ENCODE data around the gene TLR8.

The TLR8 gene

DNA sequence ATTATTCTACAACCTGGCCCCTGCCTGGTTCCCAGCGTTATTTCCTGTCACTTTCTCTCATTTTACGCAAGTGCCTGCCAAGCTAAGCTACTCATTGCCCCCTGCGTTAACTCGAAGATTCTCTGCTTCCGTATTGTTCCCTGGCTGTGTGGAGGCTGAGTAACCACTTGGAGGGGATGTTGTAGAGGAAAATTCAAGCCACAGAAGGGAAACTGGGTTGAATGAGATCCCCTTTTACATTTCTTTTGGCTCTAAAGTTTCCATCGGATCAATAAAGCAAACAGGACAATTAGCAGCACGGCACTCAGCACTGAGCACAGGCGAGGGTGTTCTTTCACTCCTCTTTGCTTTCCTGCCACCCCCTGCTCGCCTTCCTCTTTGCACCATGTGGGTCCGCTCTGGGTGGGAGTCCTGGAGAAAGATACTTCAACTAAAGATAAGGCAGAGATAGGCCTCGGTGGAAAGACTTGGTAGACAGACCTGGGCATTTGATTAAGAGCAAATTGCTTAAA is 64.3 kb downstream of the TLR8 start:
- peak; percentile 35 to 38 for DNase-seq

- DNase-seq, result no peak
These were observed 65.0 kb downstream of the TLR8 start for GRCh38 chrX:12971282-12972003.

- no peak for DNase-seq
These were observed 65.8 kb downstream of the TLR8 start for GRCh38 chrX:12972243-12972642.
